Measurements from ENCODE around the gene HELZ. TPM values are rescaled to one million over a fixed set of nuclear protein-coding genes. Genes with fewer than 3 reads are reported as not detected.
A peak's percentile ranks its signal among the peaks of the same experiment; 100 is the strongest.

Gene HELZ
- total RNA-seq, 1 donor from 2014 or later = 86.6 TPM

GRCh38 chr17:67221062-67221998 is 23.7 kb downstream of the HELZ start:
- no peaks in the 10 kb centered on the region for H3K9me3 Mint-ChIP-seq
- H3K36me3 Mint-ChIP-seq = peaks cover 30% of the 10 kb centered on the region
- no peak for TF ChIP-seq CTCF (IDR thresholded peaks at IDR 0.05; ENCODE audit: unreplicated experiment)
- H3K27ac Mint-ChIP-seq = peak overlapping the region; percentile 47
- peaks cover 22% of the 10 kb centered on the region for H3K4me1 Mint-ChIP-seq
- no peak for DNase-seq (ENCODE audit: low spot score in 2 of 2, unreplicated experiment in 2 of 2)
- no peaks in the 10 kb centered on the region for H3K27me3 Mint-ChIP-seq (ENCODE audit: low read depth)
- H3K4me3 Mint-ChIP-seq = no peak overlapping the region

GRCh38 chr17:67218385-67218950 is 26.5 kb downstream of the HELZ start:
- DNase-seq (ENCODE audit: low spot score in 2 of 2, unreplicated experiment in 2 of 2) = no peak
- no peaks in the 10 kb centered on the region for H3K27me3 Mint-ChIP-seq (ENCODE audit: low read depth)
- peaks cover 14% of the 10 kb centered on the region for H3K36me3 Mint-ChIP-seq
- TF ChIP-seq CTCF (IDR thresholded peaks at IDR 0.05; ENCODE audit: unreplicated experiment) = no peak
- H3K4me3 Mint-ChIP-seq = no peak overlapping the region
- H3K4me1 Mint-ChIP-seq = peaks cover 26% of the 10 kb centered on the region
- H3K27ac Mint-ChIP-seq = no peak overlapping the region
- no peaks in the 10 kb centered on the region for H3K9me3 Mint-ChIP-seq

- H3K9me3 Mint-ChIP-seq = no peaks in the 10 kb centered on the region
- DNase-seq (ENCODE audit: low spot score in 2 of 2, unreplicated experiment in 2 of 2) = no peak
- H3K27me3 Mint-ChIP-seq (ENCODE audit: low read depth) = no peaks in the 10 kb centered on the region
- H3K4me3 Mint-ChIP-seq = no peak overlapping the region
- H3K4me1 Mint-ChIP-seq = peaks cover 34% of the 10 kb centered on the region
- H3K36me3 Mint-ChIP-seq = peaks cover 11% of the 10 kb centered on the region
- no peak overlapping the region for H3K27ac Mint-ChIP-seq
- no peak for TF ChIP-seq CTCF (IDR thresholded peaks at IDR 0.05; ENCODE audit: unreplicated experiment)
Measured at GRCh38 chr17:67217446-67217845, 27.6 kb downstream of the HELZ start.

- no peak for TF ChIP-seq CTCF (IDR thresholded peaks at IDR 0.05; ENCODE audit: unreplicated experiment)
- Mint-ChIP-seq H3K27me3 (ENCODE audit: low read depth) (no peaks in the 10 kb centered on the region), H3K4me3 (no peak overlapping the region), H3K9me3 (no peaks in the 10 kb centered on the region), H3K36me3 (peaks cover 8% of the 10 kb centered on the region), H3K27ac (no peak overlapping the region), H3K4me1 (peaks cover 38% of the 10 kb centered on the region)
- DNase-seq (ENCODE audit: low spot score in 2 of 2, unreplicated experiment in 2 of 2) = no peak
Measured at GRCh38 chr17:67216578-67217320, 28.2 kb downstream of the HELZ start.

GRCh38 chr17:67215991-67216421 is 29.0 kb downstream of the HELZ start:
- DNase-seq (ENCODE audit: low spot score in 2 of 2, unreplicated experiment in 2 of 2) = no peak
- TF ChIP-seq CTCF (IDR thresholded peaks at IDR 0.05; ENCODE audit: unreplicated experiment) = no peak
- H3K27me3 Mint-ChIP-seq (ENCODE audit: low read depth) = no peaks in the 10 kb centered on the region
- H3K36me3 Mint-ChIP-seq = peaks cover 8% of the 10 kb centered on the region
- H3K4me3 Mint-ChIP-seq = no peak overlapping the region
- H3K9me3 Mint-ChIP-seq = no peaks in the 10 kb centered on the region
- peaks cover 36% of the 10 kb centered on the region for H3K4me1 Mint-ChIP-seq
- no peak overlapping the region for H3K27ac Mint-ChIP-seq
